Measurements from ENCODE around the gene FOXM1. TPM values are rescaled to one million over a fixed set of nuclear protein-coding genes. Genes with fewer than 3 reads are reported as not detected.

The FOXM1 gene
- total RNA-seq, 2 experiments from 2014 or later = 119 to 131 TPM

- H3K27ac Mint-ChIP-seq = no peak overlapping the region
- CTCF ChIA-PET = interaction anchor here (1.1 to 3.2 kb wide), 5 partner anchors 10 to 178 kb away, joined by 3 to 7 read pairs (median 4); no protein-coding TSS in a partner anchor
- H3K4me3 Mint-ChIP-seq = no peak overlapping the region
- no peak for DNase-seq
- peaks cover 2% of the 10 kb centered on the region for H3K4me1 Mint-ChIP-seq
- no peaks in the 10 kb centered on the region for H3K27me3 Mint-ChIP-seq
- no peaks in the 10 kb centered on the region for H3K9me3 Mint-ChIP-seq
- H3K36me3 Mint-ChIP-seq (ENCODE audit: low read depth) = peaks cover 16% of the 10 kb centered on the region
- POLR2A ChIA-PET = no interaction called here
These were observed 22.1 kb downstream of the FOXM1 start for GRCh38 chr12:2854669-2855453.

DNA sequence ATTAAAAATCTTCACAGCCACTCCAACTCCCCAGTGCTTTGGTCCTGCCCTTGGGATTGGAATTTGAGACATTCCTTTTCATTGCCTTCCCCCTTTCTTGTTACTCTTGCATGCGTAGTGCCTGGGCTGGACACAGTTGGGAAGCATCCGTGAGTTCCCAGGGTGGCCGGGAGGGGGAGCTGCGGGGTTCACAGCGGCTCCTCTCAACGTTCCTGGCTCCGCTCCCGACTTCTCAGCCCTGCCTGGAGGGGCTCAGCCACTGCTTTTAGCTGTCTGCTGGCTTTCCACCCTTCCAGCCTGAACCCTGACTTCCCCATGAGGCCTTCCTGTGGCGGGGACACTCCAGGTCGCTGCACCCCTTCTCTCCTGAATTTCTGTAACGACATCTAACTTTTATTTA lies 23.3 kb downstream of the FOXM1 start:
- no peaks in the 10 kb centered on the region for H3K9me3 Mint-ChIP-seq
- ChIA-PET POLR2A (no interaction called here), CTCF (interaction anchor here (0.7 to 3.2 kb wide), 8 partner anchors 8 to 224 kb away, joined by 3 to 7 read pairs (median 4); no protein-coding TSS in a partner anchor)
- no peak overlapping the region for H3K4me3 Mint-ChIP-seq
- no peaks in the 10 kb centered on the region for H3K27me3 Mint-ChIP-seq
- H3K27ac Mint-ChIP-seq = no peak overlapping the region
- peaks cover 2% of the 10 kb centered on the region for H3K4me1 Mint-ChIP-seq
- H3K36me3 Mint-ChIP-seq (ENCODE audit: low read depth) = peaks cover 5% of the 10 kb centered on the region
- peak; percentile 48 for DNase-seq

DNA sequence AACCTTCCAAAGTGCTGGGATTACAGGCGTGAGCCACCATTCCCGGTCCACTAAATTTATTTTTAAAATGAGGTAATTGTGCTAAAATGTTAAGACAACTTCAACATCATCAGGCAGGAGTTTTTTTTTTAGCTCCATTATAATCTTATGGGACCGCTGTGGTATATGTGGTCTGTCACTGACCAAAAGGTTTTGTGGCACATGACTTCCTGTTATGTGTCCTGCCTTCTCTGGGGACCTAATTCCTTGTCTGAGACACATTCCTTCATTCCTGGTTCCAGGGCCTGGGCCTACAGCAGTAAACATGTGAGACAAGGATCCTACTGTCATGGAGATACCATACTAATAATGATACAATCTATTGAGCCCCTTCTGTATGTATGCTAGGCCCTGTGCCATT lies 25.0 kb downstream of the FOXM1 start:
- H3K9me3 Mint-ChIP-seq = no peaks in the 10 kb centered on the region
- peaks cover 1% of the 10 kb centered on the region for H3K36me3 Mint-ChIP-seq (ENCODE audit: low read depth)
- no peak overlapping the region for H3K27ac Mint-ChIP-seq
- ChIA-PET POLR2A (no interaction called here), CTCF (interaction anchor here (0.6 to 1.1 kb wide), 2 partner anchors 8 to 1820 kb away, joined by 4 read pairs; no protein-coding TSS in a partner anchor)
- H3K27me3 Mint-ChIP-seq = no peaks in the 10 kb centered on the region
- H3K4me3 Mint-ChIP-seq = no peak overlapping the region
- peaks cover 2% of the 10 kb centered on the region for H3K4me1 Mint-ChIP-seq
- no peak for DNase-seq

DNA sequence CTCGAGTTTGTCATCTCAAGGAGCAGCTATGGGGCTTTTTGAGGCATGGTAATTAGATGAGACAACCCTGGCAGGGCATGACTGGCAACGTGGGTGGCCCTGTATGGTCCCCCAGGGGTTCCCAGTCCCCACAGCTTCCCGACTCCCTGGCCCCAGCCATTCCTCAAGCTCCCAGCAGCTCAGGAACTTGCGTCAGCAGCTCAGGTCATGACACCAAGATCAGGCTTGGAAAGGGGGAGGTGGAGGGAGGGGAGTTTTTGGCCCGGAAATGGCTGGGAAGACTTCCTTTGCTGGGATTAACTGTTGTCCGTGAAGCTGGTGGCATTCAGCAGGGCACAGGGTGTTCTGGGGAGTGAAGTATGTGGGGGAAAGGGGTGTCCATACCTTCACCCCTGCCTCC lies 31.7 kb downstream of the FOXM1 start:
- Mint-ChIP-seq H3K27me3 (no peaks in the 10 kb centered on the region), H3K36me3 (ENCODE audit: low read depth) (peaks cover 1% of the 10 kb centered on the region), H3K9me3 (no peaks in the 10 kb centered on the region), H3K27ac (no peak overlapping the region), H3K4me3 (no peak overlapping the region), H3K4me1 (no peaks in the 10 kb centered on the region)
- ChIA-PET CTCF (interaction anchor here (1.5 kb wide), 1 partner anchor 9 kb away, joined by 4 read pairs; no protein-coding TSS in a partner anchor), POLR2A (no interaction called here)
- no peak for DNase-seq

DNA sequence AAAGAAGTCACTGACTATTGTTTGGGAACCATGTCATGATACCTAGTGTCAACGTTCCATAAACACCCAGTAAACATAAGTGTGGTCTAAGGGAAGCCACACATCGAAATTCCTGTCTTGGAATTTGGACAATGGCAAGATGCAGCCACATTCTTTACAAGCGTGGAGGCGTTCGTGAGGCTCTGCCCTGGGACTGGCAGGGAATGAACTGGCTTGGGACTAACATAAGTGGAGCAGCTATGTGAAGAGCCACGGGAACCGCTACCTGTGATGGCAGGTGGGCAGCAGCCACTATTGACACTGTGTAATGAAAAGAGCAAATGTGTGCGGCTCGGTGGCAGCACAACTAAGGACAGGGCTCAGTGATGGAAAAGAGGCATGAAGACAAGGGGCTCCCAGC lies 32.2 kb downstream of the FOXM1 start:
- Mint-ChIP-seq H3K27me3 (no peaks in the 10 kb centered on the region), H3K4me1 (no peaks in the 10 kb centered on the region), H3K36me3 (ENCODE audit: low read depth) (peaks cover 1% of the 10 kb centered on the region), H3K9me3 (no peaks in the 10 kb centered on the region), H3K27ac (no peak overlapping the region), H3K4me3 (no peak overlapping the region)
- ChIA-PET CTCF (interaction anchor here (1.5 to 2.1 kb wide), 2 partner anchors 7 to 9 kb away, joined by 4 read pairs; no protein-coding TSS in a partner anchor), POLR2A (no interaction called here)
- DNase-seq = no peak

- Mint-ChIP-seq H3K9me3 (no peaks in the 10 kb centered on the region), H3K27ac (no peak overlapping the region), H3K36me3 (ENCODE audit: low read depth) (peaks cover 1% of the 10 kb centered on the region), H3K4me1 (no peaks in the 10 kb centered on the region), H3K27me3 (no peaks in the 10 kb centered on the region), H3K4me3 (no peak overlapping the region)
- CTCF ChIA-PET = interaction anchor here (1.0 to 2.1 kb wide), 3 partner anchors 9 to 151 kb away, joined by 3 to 4 read pairs (median 3); partner anchors contain the start of gene NRIP2
- POLR2A ChIA-PET = no interaction called here
- DNase-seq = no peak
These were observed 34.0 kb downstream of the FOXM1 start for GRCh38 chr12:2842948-2843347.

GRCh38 chr12:2841056-2841650 lies 35.8 kb downstream of the FOXM1 start:
- no peaks in the 10 kb centered on the region for H3K36me3 Mint-ChIP-seq (ENCODE audit: low read depth)
- ChIA-PET CTCF (interaction anchor here (1.3 kb wide), 1 partner anchor 13 kb away, joined by 3 read pairs; no protein-coding TSS in a partner anchor), POLR2A (no interaction called here)
- no peaks in the 10 kb centered on the region for H3K27me3 Mint-ChIP-seq
- H3K4me1 Mint-ChIP-seq = no peaks in the 10 kb centered on the region
- H3K4me3 Mint-ChIP-seq = no peak overlapping the region
- DNase-seq = no peak
- H3K9me3 Mint-ChIP-seq = no peaks in the 10 kb centered on the region
- no peak overlapping the region for H3K27ac Mint-ChIP-seq

- H3K9me3 Mint-ChIP-seq = no peaks in the 10 kb centered on the region
- H3K4me1 Mint-ChIP-seq = no peaks in the 10 kb centered on the region
- no peak overlapping the region for H3K4me3 Mint-ChIP-seq
- no peaks in the 10 kb centered on the region for H3K36me3 Mint-ChIP-seq (ENCODE audit: low read depth)
- CTCF ChIA-PET = no interaction called here
- no peaks in the 10 kb centered on the region for H3K27me3 Mint-ChIP-seq
- POLR2A ChIA-PET = no interaction called here
- no peak overlapping the region for H3K27ac Mint-ChIP-seq
- DNase-seq = no peak
These were observed 40.4 kb downstream of the FOXM1 start for GRCh38 chr12:2836574-2836973.

GRCh38 chr12:2835691-2836403 lies 41.1 kb downstream of the FOXM1 start:
- no peak overlapping the region for H3K4me3 Mint-ChIP-seq
- H3K36me3 Mint-ChIP-seq (ENCODE audit: low read depth) = no peaks in the 10 kb centered on the region
- H3K27ac Mint-ChIP-seq = peak overlapping the region; percentile 9
- no peak for DNase-seq
- ChIA-PET CTCF (no interaction called here), POLR2A (no interaction called here)
- no peaks in the 10 kb centered on the region for H3K9me3 Mint-ChIP-seq
- H3K27me3 Mint-ChIP-seq = no peaks in the 10 kb centered on the region
- H3K4me1 Mint-ChIP-seq = no peaks in the 10 kb centered on the region

DNA sequence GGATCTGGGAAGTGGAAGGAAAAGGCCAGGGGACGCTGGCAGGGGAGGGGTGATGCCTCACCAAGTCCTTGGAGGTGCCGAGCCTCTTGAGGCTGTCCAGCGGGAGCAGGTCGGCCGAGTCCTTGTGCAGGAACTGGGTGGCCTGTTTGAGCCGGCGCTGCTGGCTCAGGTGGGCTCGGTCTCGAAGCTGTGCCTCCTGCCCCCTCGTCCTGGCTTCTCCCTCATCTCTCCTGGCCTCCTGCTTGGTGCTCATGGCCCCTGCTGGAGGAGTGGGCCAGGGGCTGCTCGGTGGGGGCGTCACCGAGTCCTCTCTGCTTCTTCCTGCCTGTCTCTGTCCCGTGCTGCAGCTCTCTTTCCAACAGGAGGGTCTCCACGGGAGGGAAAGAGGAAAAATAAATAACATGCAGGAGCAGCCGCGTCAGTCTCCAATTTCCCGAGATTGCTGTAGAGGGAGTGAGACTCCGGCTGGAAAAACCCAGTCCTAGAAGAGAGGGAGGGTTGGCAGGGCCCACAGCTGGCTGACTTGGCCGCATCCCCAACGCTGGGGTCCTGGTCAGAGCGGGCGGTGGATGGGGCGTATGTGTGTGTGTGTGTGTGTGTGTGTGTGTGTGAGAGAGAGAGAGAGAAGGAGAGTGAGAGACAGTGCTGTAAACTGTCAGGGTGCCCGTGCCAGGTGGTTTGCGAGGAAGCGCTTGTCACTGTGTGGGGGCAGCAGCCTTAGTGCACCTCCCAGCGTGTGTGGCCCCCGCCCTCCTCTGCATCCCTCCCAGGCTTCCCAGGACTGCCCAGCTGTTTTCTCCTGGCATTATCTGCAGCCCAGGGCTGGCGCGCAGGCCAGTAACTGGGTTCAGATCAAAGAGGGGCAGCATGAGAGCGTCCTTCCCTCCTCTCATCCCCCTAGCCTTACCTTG lies 42.1 kb downstream of the FOXM1 start, which contains the start of gene NRIP2:
NRIP2 (minus strand) TSS at position 455 of the 911 bp plus-strand sequence; CDS start at position 403, 52 bp downstream.
- no peak within 1 kb of the TSS for H3K4me3 Mint-ChIP-seq
- ChIA-PET POLR2A (no interaction called here), CTCF (interaction anchor here (1.8 kb wide), 1 partner anchor 8 kb away, joined by 3 read pairs; no protein-coding TSS in a partner anchor)
- H3K27me3 Mint-ChIP-seq = no peaks in the 10 kb centered on the region
- peak within 1 kb of the TSS; percentile 9 for H3K27ac Mint-ChIP-seq
- DNase-seq = no peak
- H3K36me3 Mint-ChIP-seq (ENCODE audit: low read depth) = no peaks in the 10 kb centered on the region
- no peaks in the 10 kb centered on the region for H3K4me1 Mint-ChIP-seq
- H3K9me3 Mint-ChIP-seq = no peaks in the 10 kb centered on the region

- no peaks in the 10 kb centered on the region for H3K27me3 Mint-ChIP-seq
- no peak overlapping the region for H3K4me3 Mint-ChIP-seq
- POLR2A ChIA-PET = no interaction called here
- no peak overlapping the region for H3K27ac Mint-ChIP-seq
- H3K9me3 Mint-ChIP-seq = no peaks in the 10 kb centered on the region
- no peaks in the 10 kb centered on the region for H3K4me1 Mint-ChIP-seq
- H3K36me3 Mint-ChIP-seq (ENCODE audit: low read depth) = no peaks in the 10 kb centered on the region
- no peak for DNase-seq
- CTCF ChIA-PET = interaction anchor here (1.8 kb wide), 1 partner anchor 9 kb away, joined by 3 read pairs; no protein-coding TSS in a partner anchor
These were observed 43.2 kb downstream of the FOXM1 start for GRCh38 chr12:2833810-2834209.

GRCh38 chr12:2833327-2833726 lies 43.6 kb downstream of the FOXM1 start:
- DNase-seq = no peak
- no peaks in the 10 kb centered on the region for H3K27me3 Mint-ChIP-seq
- POLR2A ChIA-PET = no interaction called here
- CTCF ChIA-PET = interaction anchor here (1.8 kb wide), 1 partner anchor 10 kb away, joined by 3 read pairs; no protein-coding TSS in a partner anchor
- no peak overlapping the region for H3K27ac Mint-ChIP-seq
- H3K4me1 Mint-ChIP-seq = no peaks in the 10 kb centered on the region
- H3K36me3 Mint-ChIP-seq (ENCODE audit: low read depth) = peaks cover under 1% of the 10 kb centered on the region
- no peak overlapping the region for H3K4me3 Mint-ChIP-seq
- no peaks in the 10 kb centered on the region for H3K9me3 Mint-ChIP-seq

All from activated CD4-positive, alpha-beta T cell treated with anti-CD3 and anti-CD28 coated beads, Interleukin-2, amount 10 ng/mL, durations not matched to agents 7 days and 5 days (primary cell).